HG03432 (cell line): Measurements from ENCODE around the gene SH3RF1.

ENCODE experiments used
- ATAC-seq: cut with Tn5 transposase; IDR thresholded peaks from one replicate; pipeline ENCODE4 v1.9.1; 2021; ENCODE audit warnings: mild to moderate bottlenecking, moderate library complexity; ENCODE audit not compliant: unreplicated experiment

The SH3RF1 gene

DNA sequence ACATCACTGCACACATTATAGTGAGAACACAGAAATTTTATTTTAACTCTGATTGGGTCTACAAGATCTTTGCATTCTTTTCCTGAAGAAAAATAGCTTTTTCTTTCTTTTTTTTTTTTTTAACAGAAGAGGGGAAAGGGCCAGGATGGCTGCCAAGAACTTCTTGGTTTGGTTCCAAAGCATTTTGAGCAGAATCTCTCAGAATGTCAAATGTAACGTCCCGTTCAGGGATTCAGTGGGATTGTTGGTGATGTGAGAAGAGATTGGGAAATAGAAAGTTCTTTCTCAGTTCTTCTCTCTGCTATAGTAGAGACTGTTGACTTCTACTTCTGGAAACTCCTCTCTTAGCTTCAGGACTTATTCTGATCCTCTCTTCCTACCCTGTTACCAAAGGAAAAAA lies 189.8 kb downstream of the SH3RF1 start:
- peak; percentile 14 for ATAC-seq

GRCh38 chr4:169079942-169080827 lies 190.6 kb downstream of the SH3RF1 start:
- ATAC-seq: peak; percentile 91

GRCh38 chr4:169074117-169074516 lies 196.6 kb downstream of the SH3RF1 start:
- no peak for ATAC-seq

GRCh38 chr4:169071747-169072146 lies 199.0 kb downstream of the SH3RF1 start:
- no peak for ATAC-seq

GRCh38 chr4:169070895-169071218 lies 199.9 kb downstream of the SH3RF1 start:
- no peak for ATAC-seq

DNA sequence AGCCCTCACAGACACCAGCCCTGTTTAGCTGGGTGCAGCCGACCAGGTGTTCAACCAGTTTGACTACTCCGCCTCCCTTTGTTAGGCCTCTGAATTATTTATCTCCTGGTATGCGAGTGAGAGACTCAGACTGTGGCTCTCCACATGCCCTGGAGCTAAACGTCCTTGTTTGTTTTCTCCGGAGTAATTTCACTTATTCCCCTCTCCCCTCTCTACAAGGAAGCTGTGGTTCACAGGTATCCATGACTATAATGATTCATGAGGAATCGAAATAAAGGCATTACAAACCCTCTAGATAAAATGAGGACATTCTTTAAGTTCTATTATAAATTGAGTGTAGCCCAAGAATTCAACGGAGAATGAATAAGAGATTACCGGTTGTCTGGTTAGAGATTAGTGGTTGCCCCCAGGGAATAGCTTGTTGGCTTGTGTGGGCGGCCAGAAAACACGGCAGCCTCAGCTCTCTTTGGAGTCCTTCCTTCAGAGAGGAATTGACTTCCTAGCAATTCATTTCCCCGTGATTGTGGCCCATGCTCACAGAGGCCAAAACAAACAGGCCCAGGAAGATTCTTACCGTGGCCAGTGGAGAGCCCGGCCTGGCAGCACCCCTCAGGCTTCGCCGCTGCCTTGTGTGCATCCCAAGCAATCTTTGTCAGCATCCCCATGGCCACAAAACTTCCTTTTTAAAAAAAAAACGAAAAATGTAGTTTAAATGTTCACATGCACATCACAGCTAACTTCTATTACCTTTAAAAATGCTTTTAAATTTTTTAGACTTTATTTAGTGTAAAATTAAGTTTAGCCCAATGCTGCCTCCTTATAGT lies 200.5 kb downstream of the SH3RF1 start:
- ATAC-seq: no peak

- ATAC-seq: peak; percentile 90
Measured at GRCh38 chr4:169068423-169068822, 202.3 kb downstream of the SH3RF1 start.

DNA sequence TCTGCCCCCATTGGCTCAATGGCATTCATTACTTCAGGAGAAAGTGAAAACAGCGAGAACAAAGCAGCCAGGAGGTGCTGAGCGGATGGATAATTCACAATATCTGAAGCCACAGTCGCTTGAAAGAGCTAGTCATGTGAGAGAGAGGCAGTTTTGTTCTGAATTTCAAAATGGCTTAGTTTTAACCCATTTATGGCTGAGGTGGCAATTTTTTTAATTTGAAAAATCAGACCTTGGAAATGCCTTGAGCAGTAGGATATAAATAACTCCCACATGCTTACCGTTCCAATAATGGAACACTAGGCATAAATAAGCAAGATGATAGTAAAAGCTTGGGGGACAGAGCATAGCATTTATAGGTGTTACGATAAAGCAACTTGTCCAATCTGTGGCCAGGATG lies 203.8 kb downstream of the SH3RF1 start:
- no peak for ATAC-seq

- no peak for ATAC-seq
Measured at GRCh38 chr4:169064296-169064695, 206.5 kb downstream of the SH3RF1 start.

DNA sequence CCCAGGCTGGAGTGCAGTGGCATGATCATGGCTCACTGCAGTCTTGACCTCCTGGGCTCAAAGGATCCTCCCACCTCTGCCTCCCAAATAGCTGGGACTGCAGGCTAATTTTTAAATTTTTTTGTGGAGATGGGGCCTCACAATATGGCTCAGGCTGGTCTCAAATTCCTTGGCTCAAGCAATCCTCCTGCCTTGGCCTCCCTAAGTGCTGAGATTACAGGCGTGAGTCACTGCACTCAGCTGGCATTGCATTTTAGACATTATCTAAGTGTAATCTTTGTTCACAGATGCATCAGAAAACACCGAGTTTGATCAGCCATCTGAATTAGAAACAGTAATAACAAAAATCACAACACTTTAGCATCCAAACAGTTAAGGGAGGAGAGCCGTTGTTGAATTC lies 207.3 kb downstream of the SH3RF1 start:
- no peak for ATAC-seq

- ATAC-seq: no peak
Measured at GRCh38 chr4:169062897-169063244, 207.9 kb downstream of the SH3RF1 start.

- ATAC-seq: no peak
Measured at GRCh38 chr4:169061386-169061785, 209.4 kb downstream of the SH3RF1 start.

GRCh38 chr4:169060391-169061091 lies 210.2 kb downstream of the SH3RF1 start:
- no peak for ATAC-seq

GRCh38 chr4:169059306-169060211 lies 211.2 kb downstream of the SH3RF1 start:
- no peak for ATAC-seq

DNA sequence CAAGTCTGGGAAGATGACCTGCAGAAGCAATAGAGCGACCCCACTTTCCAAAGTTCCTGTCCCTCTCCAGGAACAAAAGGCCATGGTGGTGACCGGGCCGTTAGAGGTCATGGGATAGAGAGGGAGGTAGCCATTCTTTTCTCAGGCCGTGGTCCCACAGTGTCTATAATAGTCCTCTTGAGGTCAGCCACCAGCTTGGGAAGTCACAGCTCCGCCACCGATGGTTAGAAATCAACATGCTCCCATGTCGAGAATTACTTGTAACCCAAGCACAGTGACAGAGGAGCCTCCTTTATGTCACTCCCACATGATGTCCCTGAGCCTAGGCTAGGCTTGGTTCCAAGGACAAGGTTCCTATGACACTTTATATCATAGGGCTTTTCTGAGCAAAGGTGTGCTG lies 212.4 kb downstream of the SH3RF1 start:
- ATAC-seq: no peak

DNA sequence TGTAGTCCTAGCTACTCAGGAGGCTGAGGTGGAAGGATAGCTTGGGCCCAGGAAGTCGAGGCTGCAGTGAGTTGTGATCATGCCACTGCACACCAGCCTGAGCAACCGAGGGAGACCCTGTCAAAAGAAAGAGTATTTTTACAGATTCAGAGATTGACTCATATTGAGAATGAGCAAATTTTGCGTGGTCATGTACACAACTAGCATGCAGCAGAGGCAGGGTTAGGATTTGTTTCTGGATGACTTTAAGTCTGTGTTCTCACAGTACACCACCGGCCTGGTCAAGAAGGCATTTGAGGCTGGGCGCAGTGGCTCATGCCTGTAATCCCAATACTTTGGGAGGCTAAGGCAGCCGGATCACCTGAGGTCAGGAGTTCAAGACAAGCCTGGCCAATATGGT lies 215.9 kb downstream of the SH3RF1 start:
- ATAC-seq: peak; percentile 74

DNA sequence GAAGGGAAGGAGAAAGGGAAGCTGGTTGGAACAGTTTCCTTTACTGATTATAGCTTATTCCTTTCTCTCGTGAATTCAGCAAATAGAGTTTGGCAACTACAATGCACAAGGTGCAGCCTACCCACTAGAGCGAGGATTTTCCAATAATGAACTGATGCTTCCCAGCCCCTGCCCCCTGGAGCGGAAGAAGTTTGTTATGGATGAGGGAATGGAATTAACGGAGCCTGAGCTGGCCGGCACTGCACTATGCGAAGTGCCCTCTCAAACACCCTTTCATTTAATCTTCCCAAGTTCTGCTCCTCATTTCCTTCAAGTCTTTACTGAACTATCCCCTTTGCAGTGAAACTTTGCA lies 218.2 kb downstream of the SH3RF1 start:
- no peak for ATAC-seq

GRCh38 chr4:169051761-169052593 lies 218.8 kb downstream of the SH3RF1 start:
- ATAC-seq: no peak

GRCh38 chr4:169050881-169051760 lies 219.6 kb downstream of the SH3RF1 start:
- ATAC-seq: no peak
